IPS-18a (cell line): ENCODE measurements around the gene ABI2.
A peak's percentile ranks its signal among the peaks of the same experiment; 100 is the strongest.
"Not testable (repeated sequence)": the region's sequence is repeated elsewhere in the genome, so short reads cannot be mapped to it uniquely, and the experiment has no call there.

Experiments
- H3K27ac ChIP-seq: one replicate; pipeline ENCODE4 v1.5.1; 2013; ENCODE audit warnings: low read length
- H3K27me3 ChIP-seq: one replicate; pipeline ENCODE4 v1.6.1; 2013; ENCODE audit warnings: mild to moderate bottlenecking, low read length; ENCODE audit not compliant: control insufficient read depth, insufficient read depth
- H3K36me3 ChIP-seq: one replicate; pipeline ENCODE4 v1.6.1; 2013; ENCODE audit warnings: low read depth, low read length; ENCODE audit not compliant: control insufficient read depth
- H3K4me1 ChIP-seq: one replicate; pipeline ENCODE4 v1.6.1; 2013; ENCODE audit warnings: low read depth, low read length; ENCODE audit not compliant: control insufficient read depth
- H3K4me3 ChIP-seq: one replicate; pipeline ENCODE4 v1.5.1; 2013; ENCODE audit warnings: low read length
- H3K9ac ChIP-seq: one replicate; pipeline ENCODE4 v1.6.1; 2013; ENCODE audit warnings: mild to moderate bottlenecking, low read length, moderate library complexity
- H3K9me3 ChIP-seq: one replicate; pipeline ENCODE4 v1.6.1; 2013; ENCODE audit warnings: low read depth, low read length; ENCODE audit not compliant: control insufficient read depth

The ABI2 gene

GRCh38 chr2:203327901-203328759 lies at the start of gene ABI2:
Gene ABI2 (plus strand): TSS chr2:203328394. CDS start chr2:203328515, 121 bp downstream.
- Histone ChIP-seq H3K27ac (peak within 1 kb of the TSS; percentile 99), H3K4me1 (peaks cover 13% of the 10 kb centered on the region), H3K9me3 (no peaks in the 10 kb centered on the region), H3K9ac (peak within 1 kb of the TSS; percentile 99), H3K36me3 (no peaks in the 10 kb centered on the region), H3K4me3 (peak within 1 kb of the TSS; percentile 99), H3K27me3 (no peaks in the 10 kb centered on the region)

- H3K27ac ChIP-seq: no peak overlapping the region
- no peaks in the 10 kb centered on the region for H3K27me3 ChIP-seq
- H3K9me3 ChIP-seq: no peaks in the 10 kb centered on the region
- H3K36me3 ChIP-seq: peaks cover 36% of the 10 kb centered on the region
- H3K4me3 ChIP-seq: no peak overlapping the region
- no peak overlapping the region for H3K9ac ChIP-seq
- no peaks in the 10 kb centered on the region for H3K4me1 ChIP-seq
Observed at GRCh38 chr2:203279288-203279687, 48.9 kb upstream of the ABI2 start.

GRCh38 chr2:203280428-203281064 lies 47.6 kb upstream of the ABI2 start:
- Histone ChIP-seq H3K9me3 (no peaks in the 10 kb centered on the region), H3K27ac (no peak overlapping the region), H3K4me1 (no peaks in the 10 kb centered on the region), H3K27me3 (no peaks in the 10 kb centered on the region), H3K9ac (no peak overlapping the region), H3K4me3 (no peak overlapping the region), H3K36me3 (peaks cover 48% of the 10 kb centered on the region)

GRCh38 chr2:203282101-203282500 lies 46.1 kb upstream of the ABI2 start:
- Histone ChIP-seq H3K9me3 (no peaks in the 10 kb centered on the region), H3K27me3 (no peaks in the 10 kb centered on the region), H3K9ac (no peak overlapping the region), H3K27ac (no peak overlapping the region), H3K4me3 (no peak overlapping the region), H3K36me3 (peaks cover 58% of the 10 kb centered on the region), H3K4me1 (no peaks in the 10 kb centered on the region)

GRCh38 chr2:203286532-203286931 lies 41.7 kb upstream of the ABI2 start:
- H3K9ac ChIP-seq: no peak overlapping the region
- H3K4me1 ChIP-seq: no peaks in the 10 kb centered on the region
- no peak overlapping the region for H3K27ac ChIP-seq
- H3K27me3 ChIP-seq: no peaks in the 10 kb centered on the region
- peaks cover 33% of the 10 kb centered on the region for H3K36me3 ChIP-seq
- H3K9me3 ChIP-seq: no peaks in the 10 kb centered on the region
- H3K4me3 ChIP-seq: no peak overlapping the region

GRCh38 chr2:203301667-203302066 lies 26.5 kb upstream of the ABI2 start:
- Histone ChIP-seq H3K27ac (no peak overlapping the region), H3K9ac (no peak overlapping the region), H3K4me1 (no peaks in the 10 kb centered on the region), H3K27me3 (no peaks in the 10 kb centered on the region), H3K4me3 (no peak overlapping the region), H3K36me3 (no peaks in the 10 kb centered on the region), H3K9me3 (no peaks in the 10 kb centered on the region)

- H3K4me3 ChIP-seq, H3K36me3 ChIP-seq, H3K27ac ChIP-seq, H3K9me3 ChIP-seq, H3K4me1 ChIP-seq, H3K27me3 ChIP-seq, H3K9ac ChIP-seq: not testable (repeated sequence)
Observed at GRCh38 chr2:203302586-203302985, 25.6 kb upstream of the ABI2 start.

GRCh38 chr2:203310688-203311436 lies 17.3 kb upstream of the ABI2 start:
- no peak overlapping the region for H3K4me3 ChIP-seq
- H3K4me1 ChIP-seq: no peaks in the 10 kb centered on the region
- no peaks in the 10 kb centered on the region for H3K9me3 ChIP-seq
- H3K27me3 ChIP-seq: no peaks in the 10 kb centered on the region
- H3K36me3 ChIP-seq: no peaks in the 10 kb centered on the region
- no peak overlapping the region for H3K9ac ChIP-seq
- no peak overlapping the region for H3K27ac ChIP-seq

GRCh38 chr2:203326356-203326755 lies 1.8 kb upstream of the ABI2 start:
- Histone ChIP-seq H3K27me3 (no peaks in the 10 kb centered on the region), H3K4me3 (no peak overlapping the region), H3K27ac (no peak overlapping the region), H3K9me3 (no peaks in the 10 kb centered on the region), H3K9ac (no peak overlapping the region), H3K36me3 (no peaks in the 10 kb centered on the region), H3K4me1 (peaks cover 13% of the 10 kb centered on the region)

- peak overlapping the region; percentile 99 for H3K9ac ChIP-seq
- no peaks in the 10 kb centered on the region for H3K9me3 ChIP-seq
- H3K27me3 ChIP-seq: no peaks in the 10 kb centered on the region
- H3K27ac ChIP-seq: peak overlapping the region; percentile 99
- no peaks in the 10 kb centered on the region for H3K36me3 ChIP-seq
- peaks cover 13% of the 10 kb centered on the region for H3K4me1 ChIP-seq
- peak overlapping the region; percentile 86 for H3K4me3 ChIP-seq
Observed at GRCh38 chr2:203327582-203327900, 653 bp upstream of the ABI2 start.

GRCh38 chr2:203328760-203329540 lies 756 bp downstream of the ABI2 start:
- Histone ChIP-seq H3K36me3 (no peaks in the 10 kb centered on the region), H3K27me3 (no peaks in the 10 kb centered on the region), H3K9ac (peak overlapping the region; percentile 98), H3K4me1 (peaks cover 13% of the 10 kb centered on the region), H3K9me3 (no peaks in the 10 kb centered on the region), H3K4me3 (peak overlapping the region; percentile 99), H3K27ac (peak overlapping the region; percentile 84)
